GM12891 (cell line): ENCODE measurements around the gene STPG2.

ENCODE experiments used
- PAX5 ChIP-seq: IDR thresholded peaks from 2 replicates; pipeline ENCODE4 v1.6.1; 2011; ENCODE audit warnings: low read length, moderate library complexity, mild to moderate bottlenecking; ENCODE audit not compliant: insufficient read depth, severe bottlenecking
- POLR2A ChIP-seq: IDR thresholded peaks from 2 replicates; pipeline ENCODE4 v1.6.1; 2011; ENCODE audit warnings: low read depth, low read length, control low read depth
- POLR2AphosphoS5 ChIP-seq: IDR thresholded peaks from 2 replicates; pipeline ENCODE4 v1.6.1; 2011; ENCODE audit warnings: low read depth, low read length, control low read depth
- TAF1 ChIP-seq: IDR thresholded peaks from 2 replicates; pipeline ENCODE4 v1.6.1; 2011; ENCODE audit warnings: low read depth, low read length, control low read depth

DNA sequence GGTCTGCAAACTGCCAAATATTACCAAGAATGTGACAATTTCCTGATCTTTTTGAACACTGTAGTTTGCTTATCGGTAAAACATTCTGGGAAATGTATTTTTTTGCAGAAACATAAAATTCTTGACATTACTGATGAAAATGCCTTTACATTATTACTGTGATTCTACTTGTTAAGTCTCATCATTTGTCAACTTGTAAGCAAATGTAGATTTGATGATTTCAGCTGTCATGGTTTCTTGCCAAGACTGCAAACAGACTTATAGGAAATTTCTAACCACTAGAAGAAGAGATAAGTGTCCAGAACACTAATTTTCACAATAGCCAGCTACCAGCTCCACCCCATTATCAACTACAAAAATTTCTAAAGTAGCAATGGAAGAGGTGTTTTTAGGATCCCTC, 560.4 kb downstream of the STPG2 start:
- TF ChIP-seq POLR2AphosphoS5 (no peak), POLR2A (no peak), PAX5 (no peak), TAF1 (no peak)
